GM18867 (cell line): ENCODE results near the gene TNFRSF1B.

Experiments used
- ATAC-seq: cut with Tn5 transposase; IDR thresholded peaks from one replicate; pipeline ENCODE4 v1.9.1; 2021; ENCODE audit warnings: mild to moderate bottlenecking, moderate library complexity; ENCODE audit not compliant: unreplicated experiment

The TNFRSF1B gene

DNA sequence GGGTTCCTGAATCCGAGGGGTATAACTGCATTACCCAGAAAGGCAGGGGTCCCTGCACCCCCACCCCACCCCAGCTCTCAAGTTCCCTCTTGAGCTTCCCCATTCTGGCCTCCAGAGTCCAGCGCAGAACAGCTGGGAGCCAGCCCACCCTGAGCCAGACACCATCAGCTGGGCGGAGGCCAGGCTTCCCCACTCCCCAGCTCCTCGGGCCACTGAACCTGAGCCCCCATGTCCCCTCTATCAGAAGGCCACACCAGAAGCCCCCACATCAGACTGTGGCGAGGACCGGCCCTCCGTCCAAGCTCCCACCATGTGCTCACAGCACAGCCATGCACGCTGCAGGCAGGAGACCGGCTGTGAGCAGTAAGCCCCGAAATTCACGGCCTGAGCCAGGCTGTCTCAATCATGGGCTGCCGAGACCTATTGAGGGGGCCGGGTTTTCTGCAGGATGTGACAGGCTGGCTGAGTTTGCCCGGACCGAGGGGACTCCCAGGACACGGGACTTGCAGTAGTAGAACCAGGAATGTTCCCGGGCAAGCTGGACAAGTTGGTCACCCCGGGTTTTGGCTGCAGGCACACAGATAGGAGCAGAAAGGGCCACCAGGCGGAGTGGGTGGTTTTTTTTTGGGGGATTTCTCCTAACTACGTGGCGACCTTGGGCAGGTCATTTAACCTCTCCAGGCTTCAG is 25.5 kb upstream of the TNFRSF1B start:
- no peak for ATAC-seq

- no peak for ATAC-seq
Observed at GRCh38 chr1:12142141-12142823, 24.5 kb upstream of the TNFRSF1B start.

GRCh38 chr1:12142891-12143630 is 23.7 kb upstream of the TNFRSF1B start:
- ATAC-seq: no peak

DNA sequence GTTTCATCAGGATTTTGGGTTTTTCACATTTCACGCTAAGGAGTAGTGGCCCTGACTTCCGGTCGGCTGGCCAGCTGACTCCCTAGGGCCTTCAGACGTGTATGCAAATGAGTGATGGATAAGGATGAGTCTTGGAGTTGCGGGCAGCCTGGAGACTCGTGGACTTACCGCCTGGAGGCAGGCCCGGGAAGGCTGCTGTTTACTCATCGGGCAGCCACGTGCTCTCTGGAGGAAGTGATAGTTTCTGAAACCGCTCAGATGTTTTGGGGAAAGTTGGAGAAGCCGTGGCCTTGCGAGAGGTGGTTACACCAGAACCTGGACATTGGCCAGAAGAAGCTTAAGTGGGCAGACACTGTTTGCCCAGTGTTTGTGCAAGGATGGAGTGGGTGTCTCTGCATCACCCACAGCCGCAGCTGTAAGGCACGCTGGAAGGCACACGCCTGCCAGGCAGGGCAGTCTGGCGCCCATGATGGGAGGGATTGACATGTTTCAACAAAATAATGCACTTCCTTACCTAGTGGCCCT is 23.1 kb upstream of the TNFRSF1B start:
- ATAC-seq: no peak

- no peak for ATAC-seq
Observed at GRCh38 chr1:12144236-12144635, 22.6 kb upstream of the TNFRSF1B start.

DNA sequence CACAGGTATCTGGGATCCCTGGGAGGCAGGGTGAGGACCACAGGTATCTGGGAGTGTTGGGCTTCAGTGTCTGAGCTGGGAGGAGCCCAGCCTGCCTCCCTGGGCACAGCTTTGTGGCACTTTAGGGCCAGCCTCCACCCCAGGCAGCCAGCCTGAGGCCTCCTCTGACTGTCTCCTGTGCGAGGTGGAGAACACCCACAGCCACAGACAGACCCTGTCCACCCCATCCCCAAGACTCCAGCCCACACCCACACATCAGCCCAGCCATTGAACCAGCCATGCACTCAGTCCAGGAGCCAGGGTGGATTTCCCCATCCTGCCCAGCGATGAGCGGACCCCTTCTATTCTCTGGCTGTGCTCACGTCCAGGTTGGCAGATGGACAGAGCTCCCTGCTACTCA is 21.8 kb upstream of the TNFRSF1B start:
- ATAC-seq: no peak

- ATAC-seq: no peak
Observed at GRCh38 chr1:12145616-12146342, 21.0 kb upstream of the TNFRSF1B start.

DNA sequence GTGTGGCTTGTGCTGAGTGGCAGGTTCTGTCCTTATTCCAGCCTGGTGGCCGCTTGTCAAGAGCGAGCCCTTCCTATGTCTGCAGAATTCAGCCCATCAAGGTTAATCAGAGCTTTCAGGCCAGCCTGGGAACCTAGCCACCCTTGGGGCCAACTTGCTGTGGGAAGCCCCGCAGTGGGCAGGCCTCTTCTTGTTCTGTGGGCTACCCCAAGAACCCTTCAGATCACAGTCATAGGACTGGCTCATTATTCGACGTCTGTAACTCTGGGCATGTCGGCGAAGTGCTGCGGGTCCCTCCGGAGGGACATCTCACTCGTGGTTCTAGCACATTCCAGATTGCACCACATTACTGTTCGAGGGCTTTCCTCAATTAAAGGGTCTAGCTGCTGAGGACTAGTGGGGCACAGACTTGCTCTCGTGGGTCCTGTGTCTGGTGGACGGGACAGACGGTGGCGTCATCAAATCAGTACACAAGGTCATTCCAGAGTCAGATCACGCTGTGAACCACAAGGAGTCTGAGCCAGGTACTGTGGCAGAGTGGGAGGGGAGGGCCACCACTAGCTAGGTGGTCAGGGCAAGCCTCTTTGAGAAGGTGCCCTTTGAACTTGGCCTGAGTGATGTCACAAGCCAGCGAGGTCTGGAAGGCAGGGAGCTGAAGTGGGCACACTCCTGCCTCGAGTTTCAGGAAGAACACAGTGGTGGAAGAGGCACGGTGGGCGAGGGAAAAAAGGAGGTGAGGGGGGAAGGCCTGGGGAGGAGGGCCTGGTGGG is 20.3 kb upstream of the TNFRSF1B start:
- ATAC-seq: no peak

GRCh38 chr1:12147201-12147701 is 19.5 kb upstream of the TNFRSF1B start:
- no peak for ATAC-seq

- no peak for ATAC-seq
Observed at GRCh38 chr1:12148160-12148957, 18.4 kb upstream of the TNFRSF1B start.

DNA sequence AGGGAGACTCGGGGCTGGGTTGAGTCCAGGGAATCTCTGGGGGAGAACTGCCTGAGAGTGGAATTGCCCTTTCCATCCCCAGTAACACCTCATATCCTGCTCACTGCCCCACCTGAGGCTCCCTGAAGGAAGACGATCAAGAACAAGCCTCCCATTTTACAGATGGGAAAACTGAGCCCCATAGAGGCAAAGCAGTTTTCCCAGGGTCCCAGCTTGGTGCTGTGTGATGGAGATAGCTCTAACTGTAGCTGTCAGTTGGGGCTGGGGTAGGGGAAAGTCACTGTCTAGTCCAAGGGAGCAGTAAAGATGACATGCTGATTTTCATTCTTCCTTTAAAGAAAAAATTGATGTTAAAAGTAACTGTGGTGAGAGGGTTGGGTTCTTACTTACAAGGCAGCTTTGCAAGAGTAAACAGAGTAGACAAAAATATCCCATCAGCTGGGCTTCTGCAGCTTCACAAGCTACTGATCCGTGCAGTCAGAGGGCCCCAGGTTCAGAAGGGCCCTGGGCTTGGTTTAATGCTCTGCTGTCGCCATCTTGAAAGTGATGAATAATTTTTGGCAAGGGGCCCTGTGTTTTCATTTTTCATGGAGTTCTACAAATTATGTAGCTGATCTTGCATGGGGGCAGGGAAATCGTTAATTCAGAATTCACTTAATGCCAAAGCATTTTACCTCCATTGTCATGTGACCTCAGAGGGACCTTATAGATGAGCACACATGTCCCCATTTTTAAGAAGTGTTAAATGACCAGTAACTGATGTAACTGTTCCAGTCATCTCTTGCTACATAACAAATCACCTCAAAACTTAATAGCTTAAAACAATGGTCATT is 17.6 kb upstream of the TNFRSF1B start:
- ATAC-seq: peak; percentile 33

DNA sequence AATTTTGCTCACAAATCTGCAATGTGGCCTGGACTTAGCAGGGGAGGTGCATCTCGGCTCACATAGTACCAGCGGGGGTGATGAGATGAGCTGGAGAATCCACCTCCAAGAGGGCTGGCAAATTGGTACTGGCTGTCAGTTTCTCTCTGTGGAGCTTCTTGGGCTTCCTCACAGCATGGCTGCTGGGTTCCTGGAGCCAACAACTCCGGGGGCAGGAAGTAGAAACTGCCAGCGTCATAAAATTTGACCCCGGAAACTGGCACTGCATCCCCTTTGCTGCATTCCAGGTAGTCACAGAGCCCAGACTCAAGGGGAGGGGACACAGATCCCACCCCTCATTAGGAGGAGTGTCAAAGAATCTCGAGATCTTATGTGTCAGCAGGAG is 17.0 kb upstream of the TNFRSF1B start:
- no peak for ATAC-seq

GRCh38 chr1:12150456-12151200 is 16.2 kb upstream of the TNFRSF1B start:
- no peak for ATAC-seq

DNA sequence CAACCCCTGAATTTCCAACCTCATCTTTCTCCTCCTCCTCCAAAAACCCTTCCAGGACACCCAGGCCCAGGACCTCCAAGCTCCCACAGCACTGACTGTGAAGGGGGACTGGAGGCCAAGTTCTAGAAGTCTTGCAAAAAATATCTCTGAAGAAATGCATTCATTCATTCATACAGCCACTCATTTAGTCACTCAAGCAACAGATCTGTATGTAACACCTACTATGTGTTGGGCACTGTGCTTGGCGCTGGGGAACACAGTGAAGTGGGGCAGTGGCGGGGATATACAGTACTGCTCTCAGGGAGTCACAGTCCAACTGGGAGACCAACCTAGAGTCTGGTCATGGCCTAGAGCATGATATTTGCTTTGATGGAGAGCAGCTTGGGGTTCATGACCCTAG is 15.3 kb upstream of the TNFRSF1B start:
- no peak for ATAC-seq

DNA sequence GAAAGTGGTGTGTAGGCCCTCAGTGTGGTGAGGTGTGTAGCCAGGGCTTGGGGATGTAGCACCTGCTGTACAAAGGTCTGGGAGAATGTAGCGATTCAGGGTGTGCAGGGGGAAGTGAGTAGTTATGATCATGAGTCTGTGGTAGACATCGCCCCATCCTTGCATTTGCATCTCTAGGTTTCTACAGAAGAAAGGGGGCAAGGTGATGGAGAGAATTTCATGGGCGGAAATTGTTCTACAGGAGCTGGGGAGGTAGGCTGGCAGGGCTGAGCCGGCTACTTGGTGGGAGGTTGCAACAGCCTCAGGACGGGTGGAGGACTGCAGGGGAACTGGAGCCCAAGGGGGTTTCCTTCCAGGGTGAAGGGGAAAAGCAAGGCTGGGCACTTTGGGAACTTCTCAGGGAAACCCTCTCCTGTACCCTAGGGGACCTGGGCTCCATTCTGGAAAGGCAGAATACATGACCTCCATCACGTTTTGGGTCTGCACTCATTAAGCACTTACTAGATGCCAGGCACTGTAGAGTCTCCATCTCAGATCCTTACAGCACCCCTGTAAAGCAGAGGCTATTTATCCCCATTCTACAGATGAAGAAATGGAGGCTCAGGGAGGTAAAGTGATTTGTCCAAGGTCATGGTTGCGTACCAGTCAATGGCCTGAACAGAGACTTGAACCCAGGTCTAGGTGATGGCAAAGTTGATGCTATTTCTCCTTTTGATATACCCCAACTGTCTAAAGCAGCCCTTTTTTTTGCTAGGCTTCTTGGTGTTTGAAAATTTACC is 14.5 kb upstream of the TNFRSF1B start:
- peak; percentile 66 for ATAC-seq

DNA sequence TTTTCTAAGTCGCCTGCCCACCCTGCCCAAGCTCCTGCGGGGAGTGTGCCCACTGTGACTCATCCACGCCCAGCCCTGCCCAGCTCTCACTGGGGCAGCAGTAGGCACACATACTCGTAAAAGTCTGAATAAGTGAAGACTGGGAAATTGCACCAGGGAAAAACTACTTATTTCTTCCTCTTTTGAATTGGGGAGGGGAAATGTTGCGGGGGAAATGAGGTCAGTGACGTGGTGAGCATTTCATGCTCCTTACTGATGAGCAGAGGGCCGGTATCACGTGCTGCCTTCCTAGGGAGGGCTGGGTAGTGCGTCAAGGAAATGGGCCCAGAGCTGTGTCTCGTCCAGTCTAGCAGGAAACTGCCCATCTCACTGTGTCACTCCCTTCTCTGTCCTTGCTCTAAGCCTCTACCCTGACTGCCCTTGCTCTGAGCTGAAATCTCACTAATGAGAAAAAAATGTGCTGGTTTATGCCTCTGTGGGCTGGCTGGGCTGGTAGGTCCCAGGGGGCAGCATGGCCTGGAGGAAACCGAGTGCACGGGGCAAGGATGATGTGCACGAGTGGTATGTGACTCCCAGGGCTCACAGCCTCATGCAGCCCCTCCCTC is 13.5 kb upstream of the TNFRSF1B start:
- no peak for ATAC-seq

- ATAC-seq: no peak
Observed at GRCh38 chr1:12155328-12155727, 11.5 kb upstream of the TNFRSF1B start.
